H9 (cell line): Measurements from ENCODE around the gene ACP6. TPM values are rescaled to one million over a fixed set of nuclear protein-coding genes. Genes with fewer than 3 reads are reported as not detected.

ENCODE experiments used
- DNase-seq: peaks from one replicate; pipeline ENCODE4 v3.0.0-alpha.2; 2017
- H2AFZ ChIP-seq: one replicate; pipeline ENCODE4 v1.6.1; 2013; ENCODE audit warnings: mild to moderate bottlenecking, low read length, control low read depth, moderate library complexity
- H2AK5ac ChIP-seq: 2 replicates; pipeline ENCODE4 v1.6.1; 2013; ENCODE audit warnings: low read length, control low read depth, mixed read lengths; ENCODE audit not compliant: insufficient read length
- H2BK120ac ChIP-seq: one replicate; pipeline ENCODE4 v1.6.1; 2013; ENCODE audit warnings: low read depth, mild to moderate bottlenecking, low read length, control low read depth, inconsistent platforms; ENCODE audit not compliant: poor library complexity, severe bottlenecking
- H2BK12ac ChIP-seq: 2 replicates; pipeline ENCODE4 v1.6.1; 2013; ENCODE audit warnings: low read length, control low read depth, mixed read lengths, low read depth; ENCODE audit not compliant: insufficient read length
- H2BK15ac ChIP-seq: 2 replicates; pipeline ENCODE4 v1.6.1; 2013; ENCODE audit warnings: low read depth, low read length, control low read depth
- H2BK20ac ChIP-seq: one replicate; pipeline ENCODE4 v1.6.1; 2013; ENCODE audit warnings: low read depth, mild to moderate bottlenecking, low read length, control low read depth, inconsistent platforms; ENCODE audit not compliant: poor library complexity, severe bottlenecking
- H2BK5ac ChIP-seq: 2 replicates; pipeline ENCODE4 v1.6.1; 2013; ENCODE audit warnings: low read length, control low read depth, mixed read lengths; ENCODE audit not compliant: insufficient read length
- H3K14ac ChIP-seq: 2 replicates; pipeline ENCODE4 v1.6.1; 2013; ENCODE audit warnings: low read length, control low read depth; ENCODE audit not compliant: insufficient read depth
- H3K18ac ChIP-seq: 2 replicates; pipeline ENCODE4 v1.6.1; 2013; ENCODE audit warnings: low read depth, mild to moderate bottlenecking, mixed read lengths, low read length, control low read depth; ENCODE audit not compliant: insufficient read length
- H3K23ac ChIP-seq: 2 replicates; pipeline ENCODE4 v1.6.1; 2013; ENCODE audit warnings: low read length, control low read depth, mixed read lengths, low read depth; ENCODE audit not compliant: insufficient read length
- H3K23me2 ChIP-seq: 2 replicates; pipeline ENCODE4 v1.6.1; 2013; ENCODE audit warnings: low read depth, mild to moderate bottlenecking, mixed read lengths, low read length, control low read depth; ENCODE audit not compliant: insufficient read length, poor library complexity, severe bottlenecking
- H3K27ac ChIP-seq: 2 replicates; pipeline ENCODE4 v1.5.1; 2013; ENCODE audit warnings: low read length, control low read depth, mixed read lengths, low read depth; ENCODE audit not compliant: insufficient read length
- H3K27me3 ChIP-seq: 2 replicates; pipeline ENCODE4 v1.6.1; 2013; ENCODE audit warnings: low read length, control low read depth, inconsistent platforms; ENCODE audit not compliant: insufficient read depth
- H3K4ac ChIP-seq: 2 replicates; pipeline ENCODE4 v1.6.1; 2013; ENCODE audit warnings: low read depth, mild to moderate bottlenecking, control low read depth, inconsistent platforms, low read length, moderate library complexity
- H3K4me1 ChIP-seq: 2 replicates; pipeline ENCODE4 v1.6.1; 2013; ENCODE audit warnings: low read length, control low read depth, inconsistent platforms; ENCODE audit not compliant: insufficient read depth
- H3K4me2 ChIP-seq: 2 replicates; pipeline ENCODE4 v1.6.1; 2013; ENCODE audit warnings: low read length, control low read depth, mixed read lengths; ENCODE audit not compliant: insufficient read length, insufficient read depth
- H3K56ac ChIP-seq: 2 replicates; pipeline ENCODE4 v1.6.1; 2013; ENCODE audit warnings: low read depth, mild to moderate bottlenecking, mixed read lengths, low read length, control low read depth; ENCODE audit not compliant: insufficient read length
- H3K79me1 ChIP-seq: 2 replicates; pipeline ENCODE4 v1.6.1; 2013; ENCODE audit warnings: low read depth, mild to moderate bottlenecking, moderate library complexity, low read length, control low read depth, inconsistent platforms; ENCODE audit not compliant: insufficient read depth, poor library complexity, severe bottlenecking
- H3K79me2 ChIP-seq: 2 replicates; pipeline ENCODE4 v1.6.1; 2013; ENCODE audit warnings: low read length, control low read depth, inconsistent platforms; ENCODE audit not compliant: insufficient read depth
- H3K9ac ChIP-seq: 2 replicates; pipeline ENCODE4 v1.6.1; 2013; ENCODE audit warnings: low read length, control low read depth, mixed read lengths; ENCODE audit not compliant: insufficient read length; ENCODE audit errors: extremely low read depth
- H3K9me3 ChIP-seq: one replicate; pipeline ENCODE4 v1.6.1; 2013; ENCODE audit warnings: low read depth, low read length, inconsistent platforms; ENCODE audit not compliant: control insufficient read depth
- H3T11ph ChIP-seq: one replicate; pipeline ENCODE4 v1.6.1; 2013; ENCODE audit warnings: mild to moderate bottlenecking, low read length, control low read depth, inconsistent platforms
- H4K20me1 ChIP-seq: one replicate; pipeline ENCODE4 v1.6.1; 2013; ENCODE audit not compliant: control insufficient read depth, insufficient read length, insufficient read depth
- H4K5ac ChIP-seq: 2 replicates; pipeline ENCODE4 v1.6.1; 2013; ENCODE audit warnings: low read depth, mild to moderate bottlenecking, mixed read lengths, low read length, control low read depth; ENCODE audit not compliant: insufficient read length
- H4K8ac ChIP-seq: replicated peaks from 2 replicates; pipeline ENCODE4 v1.6.1; 2013; ENCODE audit warnings: low read length, control low read depth, mixed read lengths, low read depth; ENCODE audit not compliant: insufficient read length
- H4K91ac ChIP-seq: 2 replicates; pipeline ENCODE4 v1.6.1; 2013; ENCODE audit warnings: low read depth, mild to moderate bottlenecking, moderate library complexity, mixed read lengths, low read length, control low read depth; ENCODE audit not compliant: insufficient read length
- H3K27ac Mint-ChIP-seq, 3 experiments: 2 replicates in 2 of 3; 3 replicates in 1 of 3; pipeline ENCODE4 v1.8.0; 2020 to 2021; ENCODE audit warnings: mixed read lengths in 3 of 3, mild to moderate bottlenecking in 1 of 3, moderate library complexity in 1 of 3
- H3K27me3 Mint-ChIP-seq: 2 replicates; pipeline ENCODE4 v1.8.0; 2021; ENCODE audit warnings: low read depth, mild to moderate bottlenecking, moderate library complexity, mixed read lengths
- H3K36me3 Mint-ChIP-seq, 3 experiments: 2 replicates in 2 of 3; 3 replicates in 1 of 3; pipeline ENCODE4 v1.8.0; 2020 to 2021; ENCODE audit warnings: low read depth in 3 of 3, mixed read lengths in 3 of 3; ENCODE audit not compliant: insufficient read depth in 1 of 3
- H3K4me1 Mint-ChIP-seq, 2 experiments: 2 replicates each; pipeline ENCODE4 v1.8.0; 2020; ENCODE audit warnings: mixed read lengths in 2 of 2
- H3K4me3 Mint-ChIP-seq, 2 experiments: 2 replicates in 1 of 2; 3 replicates in 1 of 2; pipeline ENCODE4 v1.8.0; 2020 to 2021; ENCODE audit warnings: mild to moderate bottlenecking in 2 of 2, mixed read lengths in 2 of 2, moderate library complexity in 1 of 2
- H3K9me3 Mint-ChIP-seq, 2 experiments: 2 replicates in 1 of 2; 3 replicates in 1 of 2; pipeline ENCODE4 v1.8.0; 2020; ENCODE audit warnings: mild to moderate bottlenecking in 2 of 2, mixed read lengths in 2 of 2, moderate library complexity in 1 of 2
- CTCF ChIP-seq: fragments of 200-600 bp; sonication (generic); conservative IDR thresholded peaks from 3 replicates; pipeline ENCODE4 v1.8.0; 2021; ENCODE audit warnings: antibody characterized with exemption, mild to moderate bottlenecking
- WGBS: extraction: QIAGEN DNeasy Blood & Tissue Kit; methylation state at CpG from one replicate; pipeline ENCODE4 v1.1.7; 2013; ENCODE audit warnings: missing lambda C conversion rate, low lambda C conversion rate, mixed read lengths; ENCODE audit not compliant: insufficient read length; ENCODE audit errors: extremely low coverage; 5-methylcytosine and 5-hydroxymethylcytosine counted together
- total RNA-seq: library from RNA; stranded (reverse); gene quantifications from 2 replicates; pipeline ENCODE4 v1.2.1, GENCODE V29; 2021

The ACP6 gene
- total RNA-seq, 1 experiment from 2014 or later: 17.1 TPM

GRCh38 chr1:147648933-147649332, 21.4 kb downstream of the ACP6 start:
- Histone ChIP-seq H2BK20ac (no peak overlapping the region), H2BK5ac (no peak overlapping the region), H3K27me3 (no peaks in the 10 kb centered on the region), H4K5ac (no peak overlapping the region), H3T11ph (no peak overlapping the region), H3K9ac (no peak overlapping the region), H3K4me1 (no peaks in the 10 kb centered on the region), H4K91ac (no peak overlapping the region), H3K79me2 (no peaks in the 10 kb centered on the region), H2BK12ac (no peak overlapping the region), H3K79me1 (no peaks in the 10 kb centered on the region), H2AFZ (no peak overlapping the region), H4K8ac (no peak overlapping the region), H3K18ac (no peak overlapping the region), H3K4ac (no peak overlapping the region), H2BK15ac (no peak overlapping the region), H3K27ac (no peak overlapping the region), H3K9me3 (no peaks in the 10 kb centered on the region), H2BK120ac (no peak overlapping the region), H2AK5ac (no peak overlapping the region), H3K23me2 (no peaks in the 10 kb centered on the region), H3K23ac (no peak overlapping the region), H4K20me1 (no peaks in the 10 kb centered on the region), H3K56ac (no peak overlapping the region), H3K4me2 (no peak overlapping the region), H3K14ac (no peak overlapping the region)
- Mint-ChIP-seq H3K27ac (no peak overlapping the region), H3K9me3 (no peaks in the 10 kb centered on the region), H3K4me3 (no peak overlapping the region), H3K36me3 (peaks cover 10 to 55% (median 40%) of the 10 kb centered on the region in 3 experiments), H3K4me1 (no peaks in the 10 kb centered on the region), H3K27me3 (no peaks in the 10 kb centered on the region)
- no peak for DNase-seq
- TF ChIP-seq CTCF: no peak
- no CpG with 5 or more reads among the region's 2 CpGs for WGBS
